Measurements from ENCODE around the gene SMIM8.

Gene SMIM8

DNA sequence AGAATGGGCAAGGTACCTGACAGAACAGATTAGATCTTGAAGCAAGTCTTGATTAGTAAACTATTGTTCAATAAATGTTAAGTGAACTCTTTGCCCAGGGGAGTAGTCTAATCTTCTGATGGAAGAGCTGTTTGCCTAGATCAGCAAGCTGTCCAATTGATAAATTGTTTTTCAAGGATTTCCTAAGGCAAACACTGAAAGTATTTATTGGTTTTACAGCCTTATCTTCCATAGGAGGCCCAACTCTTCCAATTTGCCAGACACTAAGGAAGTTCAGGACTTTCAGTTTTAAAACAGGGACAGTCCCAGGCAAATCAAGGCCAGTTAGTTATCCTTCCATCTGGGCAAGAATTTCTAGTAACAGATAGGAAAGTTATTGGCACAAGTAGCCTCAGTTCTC lies 20.4 kb downstream of the SMIM8 start:
- H3K9me3 ChIP-seq (ENCODE audit: low read length), result no peaks in the 10 kb centered on the region
- H2AFZ ChIP-seq (ENCODE audit: low read depth, low read length), result no peak overlapping the region
- H3K27me3 ChIP-seq (ENCODE audit: insufficient read depth, low read length), result no peaks in the 10 kb centered on the region
- peaks cover 8% of the 10 kb centered on the region for H3K36me3 ChIP-seq (ENCODE audit: insufficient read depth, low read length)
- no peaks in the 10 kb centered on the region for H3K4me1 ChIP-seq (ENCODE audit: insufficient read depth, low read length)
- H3K4me3 ChIP-seq (ENCODE audit: low read length), result no peak overlapping the region

DNA sequence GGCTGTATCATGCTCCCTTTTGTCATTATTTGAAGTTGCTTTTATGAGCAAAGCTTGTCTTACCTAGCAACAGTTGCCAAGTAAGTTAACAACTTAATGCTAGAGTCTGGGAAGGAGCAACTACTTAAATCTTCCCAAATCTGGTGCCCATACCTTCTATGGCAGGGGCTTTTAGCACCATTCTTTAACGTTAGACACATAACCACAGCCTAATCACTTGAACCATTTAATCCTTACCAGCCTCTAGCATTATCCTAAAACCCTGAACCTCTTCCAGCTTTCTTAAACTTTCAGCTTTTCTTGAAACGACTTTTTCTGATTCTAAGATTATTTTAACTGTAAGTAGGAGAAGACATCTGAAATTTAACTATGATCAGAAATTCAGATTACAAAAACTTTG lies 22.3 kb downstream of the SMIM8 start, which contains the start of gene C6orf163:
TSS of gene C6orf163 (plus strand) at position 83 of the 400 bp plus-strand sequence. CDS start at position 370, 287 bp downstream.
- Histone ChIP-seq H2AFZ (ENCODE audit: low read depth, low read length) (no peak within 1 kb of the TSS), H3K36me3 (ENCODE audit: insufficient read depth, low read length) (peaks cover 8% of the 10 kb centered on the region), H3K4me3 (ENCODE audit: low read length) (no peak within 1 kb of the TSS), H3K4me1 (ENCODE audit: insufficient read depth, low read length) (no peaks in the 10 kb centered on the region), H3K9me3 (ENCODE audit: low read length) (no peaks in the 10 kb centered on the region), H3K27me3 (ENCODE audit: insufficient read depth, low read length) (no peaks in the 10 kb centered on the region)

DNA sequence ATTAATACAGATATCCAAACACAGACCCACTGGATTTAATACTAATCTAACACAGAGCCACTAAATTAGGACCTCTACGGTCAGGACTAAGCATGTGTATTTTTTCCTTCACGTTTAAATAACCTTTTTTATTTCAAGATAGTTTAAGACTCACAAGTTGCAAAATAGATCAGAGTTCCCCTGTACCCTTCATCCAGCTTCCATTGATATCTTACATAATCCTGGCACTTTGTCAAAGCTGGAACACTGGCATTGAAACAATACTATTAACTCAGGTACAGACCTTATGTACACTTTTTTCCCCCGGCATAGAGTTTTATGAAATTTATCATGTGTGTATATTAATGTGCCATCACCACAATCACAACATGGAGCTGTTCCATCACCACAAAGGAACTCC lies 24.3 kb downstream of the SMIM8 start:
- Histone ChIP-seq H3K4me3 (ENCODE audit: low read length) (no peak overlapping the region), H3K4me1 (ENCODE audit: insufficient read depth, low read length) (no peaks in the 10 kb centered on the region), H3K36me3 (ENCODE audit: insufficient read depth, low read length) (peaks cover 8% of the 10 kb centered on the region), H3K27me3 (ENCODE audit: insufficient read depth, low read length) (no peaks in the 10 kb centered on the region), H2AFZ (ENCODE audit: low read depth, low read length) (no peak overlapping the region), H3K9me3 (ENCODE audit: low read length) (no peaks in the 10 kb centered on the region)

DNA sequence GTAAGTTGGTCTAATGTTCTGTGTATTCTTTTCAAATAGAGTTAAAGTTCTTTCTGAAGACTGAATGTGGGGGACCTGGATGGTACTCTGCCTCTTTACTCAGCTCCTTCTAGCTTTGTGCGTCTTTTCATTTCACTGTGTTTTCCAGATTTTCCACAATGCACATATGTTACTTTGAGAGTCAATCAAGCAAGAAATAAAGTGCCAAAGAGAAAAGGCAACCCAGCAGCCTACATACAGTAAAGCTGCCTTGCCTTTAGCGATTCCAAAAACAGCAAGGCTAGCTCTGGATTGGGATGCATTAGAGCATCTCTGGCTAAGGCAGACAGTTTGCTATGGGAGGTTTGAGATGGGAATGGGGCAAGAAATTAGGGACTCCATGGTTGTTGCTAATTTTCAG lies 27.5 kb downstream of the SMIM8 start:
- Histone ChIP-seq H3K27me3 (ENCODE audit: insufficient read depth, low read length) (no peaks in the 10 kb centered on the region), H2AFZ (ENCODE audit: low read depth, low read length) (no peak overlapping the region), H3K4me1 (ENCODE audit: insufficient read depth, low read length) (no peaks in the 10 kb centered on the region), H3K9me3 (ENCODE audit: low read length) (no peaks in the 10 kb centered on the region), H3K4me3 (ENCODE audit: low read length) (no peak overlapping the region), H3K36me3 (ENCODE audit: insufficient read depth, low read length) (no peaks in the 10 kb centered on the region)

DNA sequence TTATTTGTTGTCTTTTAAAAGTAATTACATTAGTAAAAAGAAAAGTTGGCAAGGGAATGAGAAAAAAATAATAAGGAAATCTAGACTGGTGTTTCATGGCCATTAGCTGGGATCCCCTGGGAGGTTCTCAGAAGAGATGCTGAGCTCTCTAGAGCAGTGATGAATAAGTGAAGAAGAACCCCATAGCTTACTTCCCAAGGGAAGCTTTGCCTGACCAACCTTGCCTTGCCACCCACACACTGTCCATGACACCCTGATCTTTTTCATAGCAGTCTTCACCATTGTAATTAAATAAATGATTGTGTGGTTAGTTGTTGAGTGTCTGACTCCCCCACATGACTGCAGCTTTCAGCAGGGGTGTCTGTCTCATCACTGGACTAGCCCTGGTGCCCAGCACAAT lies 28.1 kb downstream of the SMIM8 start:
- no peaks in the 10 kb centered on the region for H3K9me3 ChIP-seq (ENCODE audit: low read length)
- H3K27me3 ChIP-seq (ENCODE audit: insufficient read depth, low read length), result no peaks in the 10 kb centered on the region
- H2AFZ ChIP-seq (ENCODE audit: low read depth, low read length), result no peak overlapping the region
- no peak overlapping the region for H3K4me3 ChIP-seq (ENCODE audit: low read length)
- no peaks in the 10 kb centered on the region for H3K4me1 ChIP-seq (ENCODE audit: insufficient read depth, low read length)
- H3K36me3 ChIP-seq (ENCODE audit: insufficient read depth, low read length), result no peaks in the 10 kb centered on the region

DNA sequence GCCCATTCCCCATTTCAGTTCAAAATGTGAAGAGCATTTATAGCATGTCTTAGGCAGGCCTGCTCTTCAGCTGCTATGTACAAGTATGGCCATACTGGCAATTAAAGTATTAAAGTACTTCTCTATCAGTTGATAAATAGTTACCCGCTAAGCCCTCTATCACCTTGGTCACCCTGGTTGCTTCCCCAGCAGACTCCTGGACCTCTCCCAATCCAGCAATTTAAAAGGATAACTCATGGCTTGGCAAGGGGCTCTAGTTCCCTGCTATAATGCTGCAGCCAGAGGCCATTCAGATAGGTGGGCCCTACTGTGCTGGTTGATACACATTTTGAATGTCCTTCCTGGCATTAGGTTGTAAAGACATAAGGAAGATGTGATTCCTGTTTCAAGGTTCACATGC lies 29.2 kb downstream of the SMIM8 start:
- Histone ChIP-seq H3K36me3 (ENCODE audit: insufficient read depth, low read length) (peaks cover 5% of the 10 kb centered on the region), H3K9me3 (ENCODE audit: low read length) (no peaks in the 10 kb centered on the region), H2AFZ (ENCODE audit: low read depth, low read length) (no peak overlapping the region)

DNA sequence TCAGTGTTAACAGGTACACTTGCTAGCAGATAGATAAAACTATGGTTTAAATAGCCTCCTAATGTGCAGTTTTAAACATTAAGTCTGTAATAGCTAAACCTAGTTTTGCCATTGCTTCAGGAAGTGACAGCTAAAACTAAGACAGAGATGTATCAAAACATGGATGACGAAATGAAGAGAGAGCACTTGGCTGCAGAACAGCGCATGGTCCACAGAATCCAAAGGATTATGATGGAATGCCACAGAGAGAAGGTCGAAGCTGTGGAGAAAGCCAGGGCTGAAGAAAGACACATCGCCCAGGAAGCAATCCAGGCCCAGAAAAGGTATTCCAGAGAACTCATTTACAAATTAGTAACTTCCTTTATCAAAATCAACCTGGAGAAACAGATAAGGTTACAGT lies 33.8 kb downstream of the SMIM8 start:
- no peak overlapping the region for H2AFZ ChIP-seq (ENCODE audit: low read depth, low read length)
- H3K4me1 ChIP-seq (ENCODE audit: insufficient read depth, low read length), result no peaks in the 10 kb centered on the region
- no peaks in the 10 kb centered on the region for H3K27me3 ChIP-seq (ENCODE audit: insufficient read depth, low read length)
- H3K9me3 ChIP-seq (ENCODE audit: low read length), result no peaks in the 10 kb centered on the region
- H3K4me3 ChIP-seq (ENCODE audit: low read length), result no peak overlapping the region
- peaks cover 5% of the 10 kb centered on the region for H3K36me3 ChIP-seq (ENCODE audit: insufficient read depth, low read length)

More for the DNA sequence above, 29.2 kb downstream of the SMIM8 start:
- no peaks in the 10 kb centered on the region for H3K27me3 ChIP-seq (ENCODE audit: insufficient read depth, low read length)
- no peak overlapping the region for H3K4me3 ChIP-seq (ENCODE audit: low read length)
- H3K4me1 ChIP-seq (ENCODE audit: insufficient read depth, low read length), result no peaks in the 10 kb centered on the region

DNA sequence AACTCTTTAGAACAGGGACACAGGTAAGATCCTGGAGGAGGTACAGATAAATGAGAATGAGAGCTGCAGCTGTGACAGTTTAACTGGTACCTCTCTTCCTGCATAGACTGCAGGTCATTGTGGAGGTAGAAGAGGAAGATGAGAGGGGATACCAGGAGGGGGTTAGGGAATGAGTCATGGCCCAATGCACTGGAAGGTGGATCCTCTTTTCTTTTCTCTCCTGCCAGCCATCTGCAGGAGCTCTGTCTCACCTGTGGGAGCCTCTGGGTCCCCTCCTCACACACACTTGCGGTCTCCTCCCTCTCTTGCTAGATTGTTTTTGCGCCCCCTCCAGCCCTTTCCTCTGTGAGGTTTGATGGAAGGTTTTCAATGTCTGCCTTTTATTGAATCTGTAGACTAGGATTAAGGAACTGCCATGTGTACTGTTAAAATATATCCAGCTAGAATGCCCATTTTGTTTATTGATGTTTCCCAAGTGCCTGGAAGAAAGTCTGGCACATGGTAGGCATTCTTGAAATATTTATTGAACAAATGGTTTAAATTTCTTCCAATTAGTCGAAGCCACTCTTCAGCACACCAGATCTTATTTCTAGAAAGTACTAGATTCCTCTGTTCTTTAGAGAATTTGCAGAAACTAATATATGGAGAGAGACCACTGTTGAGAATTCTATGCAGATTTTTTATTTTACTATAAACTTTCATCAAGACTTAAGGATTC lies 35.2 kb downstream of the SMIM8 start:
- Histone ChIP-seq H3K27me3 (ENCODE audit: insufficient read depth, low read length) (no peaks in the 10 kb centered on the region), H3K36me3 (ENCODE audit: insufficient read depth, low read length) (peaks cover 5% of the 10 kb centered on the region), H3K4me1 (ENCODE audit: insufficient read depth, low read length) (no peaks in the 10 kb centered on the region), H3K4me3 (ENCODE audit: low read length) (no peak overlapping the region), H3K9me3 (ENCODE audit: low read length) (no peaks in the 10 kb centered on the region), H2AFZ (ENCODE audit: low read depth, low read length) (no peak overlapping the region)

DNA sequence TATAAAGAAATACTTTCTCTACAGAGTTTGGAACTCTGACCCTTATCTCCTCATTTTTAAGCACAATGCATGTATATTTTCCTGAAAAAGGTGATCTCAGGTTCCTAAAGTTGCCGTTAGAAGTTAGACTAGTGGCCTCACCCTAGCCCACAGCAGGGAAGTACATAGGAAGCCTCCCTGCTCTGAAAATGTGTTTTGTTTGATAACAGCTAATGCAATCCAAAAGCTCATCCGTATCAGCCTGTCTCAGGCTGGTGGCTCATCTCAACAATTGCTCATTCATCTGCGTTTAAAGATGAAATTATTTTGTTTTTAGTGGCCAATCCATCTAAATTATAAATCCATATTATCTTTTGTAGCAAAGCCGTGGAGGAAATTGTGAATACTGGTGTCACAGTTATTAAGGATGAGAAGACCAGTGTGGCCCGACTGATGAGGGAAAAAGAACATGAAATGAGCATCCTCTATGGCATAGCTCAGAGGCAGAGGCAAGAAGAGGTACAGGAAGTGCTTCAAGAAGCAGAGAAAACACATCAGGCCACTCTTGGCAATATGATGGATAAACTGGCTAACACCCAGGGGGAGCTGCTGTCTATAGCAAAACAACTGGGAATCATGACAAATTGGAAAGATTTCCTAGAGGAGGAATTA lies 42.3 kb downstream of the SMIM8 start:
- H3K36me3 ChIP-seq (ENCODE audit: insufficient read depth, low read length), result no peaks in the 10 kb centered on the region

DNA sequence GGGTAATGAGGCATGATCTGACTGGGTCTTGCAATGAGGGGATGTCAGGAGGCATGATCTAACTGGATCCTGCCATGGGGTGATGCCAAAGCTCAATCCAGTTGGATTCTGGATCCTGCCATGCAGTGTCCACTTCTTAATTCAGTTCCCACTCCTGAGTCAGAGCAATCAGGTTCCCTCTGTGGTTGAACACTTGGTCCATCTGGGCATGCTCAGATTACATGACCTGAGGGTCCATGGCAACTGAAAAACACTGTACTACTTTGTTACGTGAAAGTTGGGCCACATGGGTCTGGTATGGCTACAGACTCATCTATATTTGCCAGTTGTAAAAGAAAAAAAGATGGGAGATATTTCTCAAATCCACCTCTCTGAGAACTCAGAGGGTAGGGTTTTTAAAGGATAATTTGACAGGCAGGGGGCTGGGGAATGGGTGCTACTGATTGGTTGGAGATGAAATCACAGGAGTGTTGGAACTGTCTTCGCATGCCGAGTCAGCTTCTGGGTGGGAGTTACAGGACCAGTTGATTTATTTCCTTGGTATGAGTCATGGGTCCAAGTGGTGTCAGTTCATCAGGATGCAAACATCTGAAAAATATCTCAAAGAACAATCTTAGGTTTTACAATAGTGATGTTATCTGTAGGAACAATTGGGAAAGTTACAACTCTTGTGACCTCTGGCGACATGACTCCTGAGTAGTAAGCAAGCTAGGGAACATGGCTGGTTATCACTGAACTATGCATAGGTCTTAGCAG lies 43.9 kb downstream of the SMIM8 start:
- Histone ChIP-seq H3K4me1 (ENCODE audit: insufficient read depth, low read length) (no peaks in the 10 kb centered on the region), H3K27me3 (ENCODE audit: insufficient read depth, low read length) (no peaks in the 10 kb centered on the region), H3K36me3 (ENCODE audit: insufficient read depth, low read length) (no peaks in the 10 kb centered on the region), H3K9me3 (ENCODE audit: low read length) (peaks cover 7% of the 10 kb centered on the region), H3K4me3 (ENCODE audit: low read length) (no peak overlapping the region), H2AFZ (ENCODE audit: low read depth, low read length) (no peak overlapping the region)

More for the DNA sequence above, 42.3 kb downstream of the SMIM8 start:
- Histone ChIP-seq H3K4me3 (ENCODE audit: low read length) (no peak overlapping the region), H3K27me3 (ENCODE audit: insufficient read depth, low read length) (no peaks in the 10 kb centered on the region), H3K4me1 (ENCODE audit: insufficient read depth, low read length) (no peaks in the 10 kb centered on the region), H3K9me3 (ENCODE audit: low read length) (peaks cover 7% of the 10 kb centered on the region), H2AFZ (ENCODE audit: low read depth, low read length) (no peak overlapping the region)

DNA sequence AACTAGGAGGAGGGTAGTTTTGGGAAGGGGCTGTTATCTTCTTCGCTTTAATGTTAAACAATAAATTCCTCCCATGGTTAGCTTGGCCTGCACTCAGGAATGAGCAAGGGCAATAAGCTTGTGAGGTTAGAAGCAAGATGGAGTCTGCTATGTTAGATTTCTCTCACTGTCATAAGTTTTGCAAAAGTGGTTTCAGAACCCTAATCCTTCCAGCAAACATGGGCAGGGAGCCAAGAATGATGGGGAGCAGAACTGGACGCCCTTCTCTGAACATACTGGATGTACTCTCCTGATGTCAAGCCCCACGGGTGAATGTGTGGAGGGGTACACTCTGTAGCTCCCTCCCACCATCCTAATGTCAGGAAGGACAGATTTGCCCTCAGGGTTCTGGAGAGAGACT lies 44.5 kb downstream of the SMIM8 start:
- Histone ChIP-seq H3K36me3 (ENCODE audit: insufficient read depth, low read length) (no peaks in the 10 kb centered on the region), H3K4me3 (ENCODE audit: low read length) (no peak overlapping the region), H3K4me1 (ENCODE audit: insufficient read depth, low read length) (no peaks in the 10 kb centered on the region), H3K27me3 (ENCODE audit: insufficient read depth, low read length) (no peaks in the 10 kb centered on the region), H2AFZ (ENCODE audit: low read depth, low read length) (no peak overlapping the region), H3K9me3 (ENCODE audit: low read length) (peaks cover 7% of the 10 kb centered on the region)

DNA sequence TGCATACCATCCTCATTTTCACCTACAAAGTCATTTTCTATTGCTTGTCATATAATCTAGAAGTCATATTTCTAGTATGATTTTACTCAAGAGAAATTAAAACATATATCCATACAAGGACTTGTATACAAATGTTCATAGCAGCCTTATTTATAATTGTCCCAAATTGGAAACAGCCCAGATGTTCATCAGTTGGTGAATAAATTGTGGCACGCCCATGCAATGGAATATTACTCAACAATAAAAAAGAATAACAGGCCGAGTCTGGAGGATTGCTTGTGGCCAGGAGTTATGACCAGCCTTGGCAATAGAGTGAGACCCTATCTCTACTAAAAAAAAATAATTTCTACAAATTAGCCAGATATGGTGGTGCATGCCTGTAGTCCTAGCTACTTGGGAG lies 51.0 kb downstream of the SMIM8 start:
- Histone ChIP-seq H3K27me3 (ENCODE audit: insufficient read depth, low read length) (no peaks in the 10 kb centered on the region), H2AFZ (ENCODE audit: low read depth, low read length) (no peak overlapping the region), H3K36me3 (ENCODE audit: insufficient read depth, low read length) (no peaks in the 10 kb centered on the region), H3K4me3 (ENCODE audit: low read length) (no peak overlapping the region), H3K9me3 (ENCODE audit: low read length) (peaks cover 3% of the 10 kb centered on the region), H3K4me1 (ENCODE audit: insufficient read depth, low read length) (no peaks in the 10 kb centered on the region)

DNA sequence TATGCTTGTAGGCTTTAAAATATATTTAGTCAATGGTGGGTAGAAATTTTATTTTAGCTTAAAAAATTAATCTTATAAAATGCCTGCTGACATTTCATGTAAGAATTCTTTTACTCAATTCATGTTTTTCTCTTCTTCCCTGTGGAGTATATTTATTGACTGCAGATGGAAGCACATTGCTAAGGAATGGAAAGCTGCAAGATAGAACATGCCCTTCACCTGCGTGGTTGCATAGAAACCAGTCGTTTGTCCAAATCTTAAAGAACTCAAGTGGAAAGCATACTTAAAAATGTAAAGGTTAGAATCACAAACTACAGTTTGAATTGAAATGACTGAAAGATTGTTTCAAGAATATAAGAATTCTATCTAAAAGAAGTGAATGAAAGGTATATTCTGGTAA lies 52.9 kb downstream of the SMIM8 start:
- H3K36me3 ChIP-seq (ENCODE audit: insufficient read depth, low read length), result no peaks in the 10 kb centered on the region
- H3K27me3 ChIP-seq (ENCODE audit: insufficient read depth, low read length), result no peaks in the 10 kb centered on the region
- no peak overlapping the region for H3K4me3 ChIP-seq (ENCODE audit: low read length)
- no peaks in the 10 kb centered on the region for H3K4me1 ChIP-seq (ENCODE audit: insufficient read depth, low read length)
- no peaks in the 10 kb centered on the region for H3K9me3 ChIP-seq (ENCODE audit: low read length)
- H2AFZ ChIP-seq (ENCODE audit: low read depth, low read length), result no peak overlapping the region
